Fibroblast of mammary gland (primary cell): ENCODE results near the gene TUBB2A.
"Not testable (repeated sequence)": the region's sequence is repeated elsewhere in the genome, so short reads cannot be mapped to it uniquely, and the experiment has no call there.

Experiments used
- DNase-seq: peaks from one replicate; pipeline ENCODE4 v3.0.0-alpha.2; 2010; ENCODE audit warnings: low read depth
- H3K4me3 ChIP-seq: 2 replicates; pipeline ENCODE4 v1.5.1; 2011; ENCODE audit warnings: low read depth, mild to moderate bottlenecking, low read length, moderate library complexity; ENCODE audit not compliant: control insufficient read depth
- CTCF ChIP-seq: conservative IDR thresholded peaks from 2 replicates; pipeline ENCODE4 v1.5.1; 2011; ENCODE audit warnings: low read depth, low read length, inconsistent platforms; ENCODE audit not compliant: control insufficient read depth, insufficient read depth

TUBB2A gene

GRCh38 chr6:3200682-3201081, 43.3 kb upstream of the TUBB2A start:
- DNase-seq, result no peak
- TF ChIP-seq CTCF, result no peak

DNA sequence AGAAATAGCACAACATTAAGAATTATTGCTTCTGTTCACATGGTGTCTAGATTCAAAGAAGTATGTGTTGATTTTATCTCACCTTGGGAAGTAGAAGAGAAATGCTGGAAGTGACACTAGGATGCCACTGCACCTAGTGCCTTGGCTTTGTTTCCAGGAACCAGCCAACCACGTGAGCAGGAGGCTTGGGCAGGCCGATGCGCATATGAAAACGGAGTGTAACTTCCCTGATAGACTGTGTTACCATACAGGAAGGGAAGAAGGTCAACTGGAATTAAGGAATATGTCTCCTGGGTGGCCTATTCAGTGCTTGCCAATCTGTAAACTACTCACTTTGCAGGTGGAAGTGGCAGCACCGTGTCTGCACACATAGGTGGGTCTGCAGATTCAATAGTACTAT, 42.0 kb upstream of the TUBB2A start:
- no peak for DNase-seq
- H3K4me3 ChIP-seq, result no peak overlapping the region
- TF ChIP-seq CTCF, result no peak

More at GRCh38 chr6:3200682-3201081, 43.3 kb upstream of the TUBB2A start:
- H3K4me3 ChIP-seq, result no peak overlapping the region

- not testable (repeated sequence) for H3K4me3 ChIP-seq, DNase-seq
Measured at GRCh38 chr6:3197734-3198133, 40.4 kb upstream of the TUBB2A start.

GRCh38 chr6:3196770-3197169, 39.4 kb upstream of the TUBB2A start:
- TF ChIP-seq CTCF, result no peak
- no peak for DNase-seq
- no peak overlapping the region for H3K4me3 ChIP-seq

- no peak overlapping the region for H3K4me3 ChIP-seq
Measured at GRCh38 chr6:3195695-3196497, 38.6 kb upstream of the TUBB2A start.

GRCh38 chr6:3195420-3195694, 38.0 kb upstream of the TUBB2A start:
- no peak for TF ChIP-seq CTCF
- no peak overlapping the region for H3K4me3 ChIP-seq
- DNase-seq, result no peak

More at GRCh38 chr6:3195695-3196497, 38.6 kb upstream of the TUBB2A start:
- peak; percentile 44 for DNase-seq
- no peak for TF ChIP-seq CTCF

DNA sequence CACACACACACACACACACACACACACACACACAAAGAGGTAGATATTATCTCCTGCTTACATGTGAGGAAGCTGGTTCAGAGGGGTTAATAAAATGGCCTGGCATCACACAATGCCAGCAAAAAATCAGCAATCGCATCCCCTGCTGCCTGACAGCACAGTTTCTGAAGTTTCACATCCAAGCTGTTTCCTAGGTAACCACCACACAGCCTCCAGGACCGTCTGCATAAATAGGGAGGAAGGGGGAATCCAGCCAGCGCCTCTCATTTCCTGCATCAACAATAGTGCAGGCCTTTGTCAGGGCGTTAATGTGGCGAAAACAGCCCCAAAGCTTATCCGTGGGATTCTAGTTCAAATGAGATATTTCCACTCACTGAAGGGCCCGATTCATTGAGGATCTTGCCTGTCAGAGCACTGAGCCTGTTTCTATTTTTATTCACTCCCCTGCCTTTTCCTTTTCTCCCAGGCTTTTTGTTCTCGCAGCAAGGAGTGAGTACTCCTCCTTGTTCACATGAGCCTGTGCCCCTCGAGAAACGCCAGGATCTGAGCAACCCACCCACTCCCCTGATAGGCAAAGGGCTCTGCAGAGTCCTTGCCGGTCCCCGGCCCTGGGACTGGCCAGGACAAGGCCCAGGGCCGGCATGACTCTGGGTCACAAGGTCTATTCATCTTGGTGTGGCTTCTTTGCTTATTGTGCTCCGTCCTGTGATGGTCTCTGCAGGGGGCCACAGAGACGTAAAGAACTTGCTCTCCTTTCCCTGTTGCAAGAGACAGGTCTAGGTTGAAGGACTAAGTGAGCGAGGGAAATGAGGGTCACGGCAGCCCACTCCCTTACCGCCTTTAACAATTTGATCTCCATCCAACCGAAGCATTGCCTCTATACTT, 37.4 kb upstream of the TUBB2A start:
- no peak overlapping the region for H3K4me3 ChIP-seq
- no peak for TF ChIP-seq CTCF
- DNase-seq, result peak; percentile 11
